ENCODE data around the gene CEP192. TPM values are rescaled to one million over a fixed set of nuclear protein-coding genes. Genes with fewer than 3 reads are reported as not detected.
A peak's percentile ranks its signal among the peaks of the same experiment; 100 is the strongest.

CEP192 gene
- total RNA-seq, 3 donors from 2014 or later = 19.8 to 38.6 (median 23.9) TPM

- TF ChIP-seq CTCF (IDR thresholded peaks at IDR 0.05) (no peak), POLR2A (IDR thresholded peaks at IDR 0.05) (no peak), POLR2AphosphoS5 (IDR thresholded peaks at IDR 0.05) (no peak)
- intact Hi-C loops (cut with DNase I; ENCODE audit: low total_unique reads) = no loop called here
- Histone ChIP-seq H3K27ac (no peak overlapping the region), H3K9me3 (peaks cover 5 to 19% of the 10 kb centered on the region in 2 donors), H3K36me3 (no peaks in the 10 kb centered on the region), H3K4me1 (no peaks in the 10 kb centered on the region), H3K27me3 (no peaks in the 10 kb centered on the region), H3K4me3 (no peak overlapping the region)
- no peak for DNase-seq (ENCODE audit: low spot score in 2 of 2)
Observed at GRCh38 chr18:13145636-13146190, 154.6 kb downstream of the CEP192 start.

- H3K27me3 ChIP-seq = no peaks in the 10 kb centered on the region
- no peaks in the 10 kb centered on the region for H3K36me3 ChIP-seq
- no peaks in the 10 kb centered on the region for H3K4me1 ChIP-seq
- no peak for DNase-seq (ENCODE audit: low spot score in 2 of 2)
- peaks cover 5 to 19% of the 10 kb centered on the region in 2 donors for H3K9me3 ChIP-seq
- no peak overlapping the region for H3K4me3 ChIP-seq
- H3K27ac ChIP-seq = no peak overlapping the region
- intact Hi-C loops (cut with DNase I; ENCODE audit: low total_unique reads) = no loop called here
- TF ChIP-seq POLR2A (IDR thresholded peaks at IDR 0.05) (no peak), POLR2AphosphoS5 (IDR thresholded peaks at IDR 0.05) (no peak), CTCF (IDR thresholded peaks at IDR 0.05) (no peak)
Observed at GRCh38 chr18:13147130-13147529, 156.0 kb downstream of the CEP192 start.

- TF ChIP-seq POLR2A (IDR thresholded peaks at IDR 0.05) = no peak
- H3K9me3 ChIP-seq = peaks cover 7 to 8% of the 10 kb centered on the region in 2 donors
- intact Hi-C loops (cut with DNase I; ENCODE audit: low total_unique reads) = no loop called here
- H3K4me1 ChIP-seq = no peaks in the 10 kb centered on the region
- H3K27ac ChIP-seq = no peak overlapping the region
- no peak for DNase-seq (ENCODE audit: low spot score in 2 of 2)
- H3K27me3 ChIP-seq = no peaks in the 10 kb centered on the region
- no peaks in the 10 kb centered on the region for H3K36me3 ChIP-seq
- no peak overlapping the region for H3K4me3 ChIP-seq
Observed at GRCh38 chr18:13151656-13152055, 160.5 kb downstream of the CEP192 start.

- no peak for TF ChIP-seq CTCF (IDR thresholded peaks at IDR 0.05)
- intact Hi-C loops (cut with DNase I; ENCODE audit: low total_unique reads) = no loop called here
- Histone ChIP-seq H3K9me3 (peaks cover 23 to 31% of the 10 kb centered on the region in 2 donors), H3K27me3 (no peaks in the 10 kb centered on the region), H3K36me3 (no peaks in the 10 kb centered on the region), H3K4me1 (no peaks in the 10 kb centered on the region), H3K4me3 (no peak overlapping the region), H3K27ac (no peak overlapping the region)
- DNase-seq (ENCODE audit: low spot score in 2 of 2) = no peak
Observed at GRCh38 chr18:13158428-13158827, 167.3 kb downstream of the CEP192 start.

- TF ChIP-seq POLR2A (IDR thresholded peaks at IDR 0.05) (no peak), CTCF (IDR thresholded peaks at IDR 0.05) (peak; percentile 35 to 62 (median 41))
- intact Hi-C loops (cut with DNase I; ENCODE audit: low total_unique reads) = no loop called here
Observed at GRCh38 chr18:13159579-13159978, 168.4 kb downstream of the CEP192 start.

More at GRCh38 chr18:13159579-13159978, 168.4 kb downstream of the CEP192 start:
- H3K4me3 ChIP-seq = no peak overlapping the region
- no peaks in the 10 kb centered on the region for H3K4me1 ChIP-seq
- DNase-seq (ENCODE audit: low spot score in 2 of 2) = no peak
- H3K9me3 ChIP-seq = peaks cover 23 to 31% of the 10 kb centered on the region in 2 donors
- no peaks in the 10 kb centered on the region for H3K27me3 ChIP-seq
- no peaks in the 10 kb centered on the region for H3K36me3 ChIP-seq
- H3K27ac ChIP-seq = no peak overlapping the region

Data from breast epithelium (tissue), 4 donors.